Right lobe of liver (tissue), 6 donors: ENCODE measurements around the gene NCK1. TPM values are rescaled to one million over a fixed set of nuclear protein-coding genes. Genes with fewer than 3 reads are reported as not detected.
"Not testable (repeated sequence)": the region's sequence is repeated elsewhere in the genome, so short reads cannot be mapped to it uniquely, and the experiment has no call there.

Experiments
- ATAC-seq, 4 donors: fragments of 200-7000 bp; cut with Tn5 transposase; one replicate each; pipeline ENCODE4 v1.9.1; 2020; ENCODE audit warnings: mild to moderate bottlenecking in 4 of 4, moderate library complexity in 4 of 4
- DNase-seq, 3 donors: peaks; one replicate each; pipeline ENCODE4 v3.0.0-alpha.2; 2020
- H3K27ac ChIP-seq, 3 donors: fragments of 200-600 bp; one replicate each; pipeline ENCODE4 v1.8.0; 2022
- H3K27me3 ChIP-seq, 2 donors: fragments of 200-600 bp; one replicate each; pipeline ENCODE4 v1.8.0; 2022
- H3K36me3 ChIP-seq, 4 donors: fragments of 200-600 bp; sonication (generic) in 1 of 4; one replicate each; pipeline versions ENCODE4 v1.5.1 to v1.8.0; 2017 to 2022; ENCODE audit warnings: control low read depth in 1 of 4
- H3K4me1 ChIP-seq, 4 donors: fragments of 200-600 bp; sonication (generic) in 1 of 4; one replicate each; pipeline versions ENCODE4 v1.5.1 to v1.8.0; 2017 to 2022; ENCODE audit warnings: control low read depth in 1 of 4
- H3K4me3 ChIP-seq, 3 donors: fragments of 200-600 bp; one replicate each; pipeline ENCODE4 v1.8.0; 2022
- H3K9me3 ChIP-seq, 4 donors: fragments of 200-600 bp; sonication (generic) in 1 of 4; one replicate each; pipeline versions ENCODE4 v1.5.1 to v1.8.0; 2017 to 2022; ENCODE audit warnings: control low read depth in 1 of 4
- POLR2A ChIP-seq: fragments of 450-650 bp; IDR thresholded peaks from one replicate; pipeline ENCODE4 v1.6.1; 2017; ENCODE audit warnings: antibody characterized with exemption, mild to moderate bottlenecking
- WGBS: methylation state at CpG from one replicate; pipeline ENCODE4 v1.1.6; 2018; ENCODE audit warnings: low coverage, low lambda C conversion rate; ENCODE audit not compliant: insufficient coverage; ENCODE audit errors: missing lambda C conversion rate; 5-methylcytosine and 5-hydroxymethylcytosine counted together
- intact Hi-C, 2 donors: fragments of 100-400 bp; cut with DNase I; formaldehyde crosslinking; loops; one replicate each; pipeline versions ENCODE4 v1.11.2 to v1.14.1; 2022
- total RNA-seq, 6 experiments: library from RNA; depleted of rRNA in 2 of 6; stranded (reverse); fragments of >200 nt in 2 of 6; fragmentation: NEBNext Ultra II Directional in 3 of 6; extraction: Animal tissue kit (Norgen Biotek cat#: 25700) in 3 of 6; gene quantifications; one replicate each; pipeline versions ENCODE4 v1.1.0 to v1.2.4, GENCODE V29; 2016 to 2023
- TF ChIP-seq, protein P1 (sequence below), 4 donors: fragments of 200-600 bp in 3 of 4; fragments of 450-650 bp in 1 of 4; IDR thresholded peaks; one replicate each; pipeline versions ENCODE4 v1.5.1 to v1.8.0; 2016 to 2022; ENCODE audit warnings: antibody characterized with exemption in 4 of 4, mild to moderate bottlenecking in 2 of 4
- donor health status: DM: no; HTN: yes; CAD: no.
- donor health status: DM: no; HTN: no; CAD: no.
- donor health status: DM: no; HTN: no; CAD: no.
- donor health status: DM: no; HTN: yes; CAD: no.
- donor health status: DM: no; HTN: yes; CAD: no.

Gene NCK1
- total RNA-seq, 6 experiments from 2014 or later: 21.4 to 27.0 (median 23.7) TPM

GRCh38 chr3:136984837-136985236 lies 122.8 kb downstream of the NCK1 start:
- no peaks in the 10 kb centered on the region for H3K4me1 ChIP-seq
- no peaks in the 10 kb centered on the region for H3K36me3 ChIP-seq
- no peak for TF ChIP-seq POLR2A
- TF ChIP-seq, protein P1, sequence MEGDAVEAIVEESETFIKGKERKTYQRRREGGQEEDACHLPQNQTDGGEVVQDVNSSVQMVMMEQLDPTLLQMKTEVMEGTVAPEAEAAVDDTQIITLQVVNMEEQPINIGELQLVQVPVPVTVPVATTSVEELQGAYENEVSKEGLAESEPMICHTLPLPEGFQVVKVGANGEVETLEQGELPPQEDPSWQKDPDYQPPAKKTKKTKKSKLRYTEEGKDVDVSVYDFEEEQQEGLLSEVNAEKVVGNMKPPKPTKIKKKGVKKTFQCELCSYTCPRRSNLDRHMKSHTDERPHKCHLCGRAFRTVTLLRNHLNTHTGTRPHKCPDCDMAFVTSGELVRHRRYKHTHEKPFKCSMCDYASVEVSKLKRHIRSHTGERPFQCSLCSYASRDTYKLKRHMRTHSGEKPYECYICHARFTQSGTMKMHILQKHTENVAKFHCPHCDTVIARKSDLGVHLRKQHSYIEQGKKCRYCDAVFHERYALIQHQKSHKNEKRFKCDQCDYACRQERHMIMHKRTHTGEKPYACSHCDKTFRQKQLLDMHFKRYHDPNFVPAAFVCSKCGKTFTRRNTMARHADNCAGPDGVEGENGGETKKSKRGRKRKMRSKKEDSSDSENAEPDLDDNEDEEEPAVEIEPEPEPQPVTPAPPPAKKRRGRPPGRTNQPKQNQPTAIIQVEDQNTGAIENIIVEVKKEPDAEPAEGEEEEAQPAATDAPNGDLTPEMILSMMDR (IDR thresholded peaks at IDR 0.05): no peak
- no peak overlapping the region for H3K4me3 ChIP-seq
- no peak for DNase-seq
- WGBS: 63% methylated on average over 3 of the region's 3 CpGs
- ATAC-seq: no peak
- no peak overlapping the region for H3K27ac ChIP-seq
- H3K27me3 ChIP-seq: no peaks in the 10 kb centered on the region
- H3K9me3 ChIP-seq: no peaks in the 10 kb centered on the region
- intact Hi-C loops: no loop called here

DNA sequence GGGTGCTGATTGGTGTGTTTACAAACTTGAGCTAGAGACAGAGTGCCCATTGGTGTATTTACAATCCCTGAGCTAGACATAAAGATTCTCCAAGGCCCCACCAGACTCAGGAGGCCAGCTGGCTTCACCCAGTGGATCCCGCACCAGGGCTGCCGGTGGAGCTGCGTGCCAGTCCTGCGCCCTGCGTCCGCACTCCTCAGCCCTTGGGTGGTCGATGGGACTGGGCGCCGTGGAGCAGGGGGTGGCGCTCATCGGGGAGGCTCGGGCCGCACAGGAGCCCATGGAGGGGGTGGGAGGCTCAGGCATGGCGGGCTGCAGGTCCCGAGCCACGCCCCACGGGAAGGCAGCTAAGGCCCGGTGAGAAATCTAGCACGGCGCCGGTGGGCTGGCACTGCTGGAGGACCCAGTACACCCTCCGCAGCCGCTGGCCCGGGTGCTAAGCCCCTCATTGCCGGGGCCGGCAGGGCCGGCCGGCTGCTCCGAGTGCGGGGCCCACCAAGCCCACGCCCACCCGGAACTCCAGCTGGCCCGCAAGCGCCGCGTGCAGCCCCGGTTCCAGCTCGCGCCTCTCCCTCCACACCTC lies 125.5 kb downstream of the NCK1 start:
- intact Hi-C loops, H3K4me1 ChIP-seq, DNase-seq, H3K4me3 ChIP-seq, ATAC-seq, H3K36me3 ChIP-seq, H3K27me3 ChIP-seq, H3K9me3 ChIP-seq, H3K27ac ChIP-seq: not testable (repeated sequence)
- no CpG with 5 or more reads among the region's 39 CpGs for WGBS

- Histone ChIP-seq H3K27ac (no peak overlapping the region), H3K27me3 (no peaks in the 10 kb centered on the region), H3K36me3 (no peaks in the 10 kb centered on the region), H3K4me1 (no peaks in the 10 kb centered on the region), H3K9me3 (no peaks in the 10 kb centered on the region), H3K4me3 (no peak overlapping the region)
- TF ChIP-seq, protein P1 (IDR thresholded peaks at IDR 0.05): no peak
- TF ChIP-seq POLR2A: no peak
- intact Hi-C loops: no loop called here
- no peak for DNase-seq
- 100% methylated on average over 1 of the region's 2 CpGs for WGBS
- no peak for ATAC-seq
Observed at GRCh38 chr3:136988651-136989050, 126.6 kb downstream of the NCK1 start.

GRCh38 chr3:136989781-136990524 lies 127.9 kb downstream of the NCK1 start:
- Histone ChIP-seq H3K27ac (no peak overlapping the region), H3K9me3 (no peaks in the 10 kb centered on the region), H3K4me1 (peaks cover 0 to 6% (median 2%) of the 10 kb centered on the region in 4 donors), H3K4me3 (no peak overlapping the region), H3K36me3 (no peaks in the 10 kb centered on the region), H3K27me3 (no peaks in the 10 kb centered on the region)
- 95% methylated on average over 2 of the region's 4 CpGs for WGBS
- TF ChIP-seq, protein P1 (IDR thresholded peaks at IDR 0.05): no peak
- TF ChIP-seq POLR2A: no peak
- intact Hi-C loops: no loop called here
- no peak for ATAC-seq
- DNase-seq: no peak

DNA sequence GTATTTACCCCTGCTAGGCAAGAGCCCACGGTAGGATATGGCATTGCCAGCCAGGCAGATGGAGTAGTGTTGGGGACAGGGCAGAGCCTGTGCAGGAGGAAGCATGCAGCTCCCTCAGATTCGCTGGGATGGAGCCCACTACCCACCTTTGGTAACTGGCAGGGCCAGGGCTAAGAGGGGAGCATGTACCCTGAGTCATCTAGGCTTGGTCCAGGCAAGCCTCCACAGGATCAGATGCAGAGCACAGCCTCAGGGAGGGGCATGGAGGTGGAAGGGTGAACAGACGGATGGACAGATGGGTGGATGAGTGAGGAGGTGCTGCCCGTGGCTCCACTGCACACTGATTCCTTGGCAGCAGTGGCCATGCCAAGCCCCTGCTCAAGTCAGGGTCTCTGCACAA lies 128.8 kb downstream of the NCK1 start:
- no peak overlapping the region for H3K27ac ChIP-seq
- WGBS: 60% methylated on average over 1 of the region's 4 CpGs
- intact Hi-C loops: no loop called here

More for the DNA sequence above, 128.8 kb downstream of the NCK1 start:
- H3K36me3 ChIP-seq: no peaks in the 10 kb centered on the region
- ATAC-seq: no peak
- no peaks in the 10 kb centered on the region for H3K9me3 ChIP-seq
- H3K27me3 ChIP-seq: no peaks in the 10 kb centered on the region
- H3K4me1 ChIP-seq: peaks cover 0 to 10% (median 3%) of the 10 kb centered on the region in 4 donors
- DNase-seq: no peak
- H3K4me3 ChIP-seq: no peak overlapping the region
- TF ChIP-seq, protein P1 (IDR thresholded peaks at IDR 0.05): no peak
- no peak for TF ChIP-seq POLR2A
